WTC11 (cell line): ENCODE measurements around the gene C20orf204. TPM values are rescaled to one million over a fixed set of nuclear protein-coding genes. Genes with fewer than 3 reads are reported as not detected.

Experiments used
- ATAC-seq: fragments of 200-7000 bp; cut with Tn5 transposase; 2 replicates; pipeline ENCODE4 v1.10.0; 2021; ENCODE audit warnings: mild to moderate bottlenecking, moderate library complexity
- CTCF ChIA-PET: fragments of 300-600 bp; sonication (Branson Sonifier 250); formaldehyde crosslinking; loops from one replicate; lab custom pipeline; 2021; ENCODE audit warnings: antibody characterized with exemption; lab: Charles Lee
- POLR2A ChIA-PET: fragments of 350-600 bp; sonication (Branson Sonifier 250); formaldehyde crosslinking; loops from one replicate; lab custom pipeline; 2021; ENCODE audit warnings: antibody characterized with exemption; lab: Charles Lee
- DNase-seq: peaks from one replicate; pipeline ENCODE4 v3.0.0; 2021; ENCODE audit warnings: low spot score
- H3K27ac Mint-ChIP-seq: 2 replicates; pipeline ENCODE4 v1.8.0; 2021; ENCODE audit warnings: mixed read lengths
- H3K27me3 Mint-ChIP-seq: 2 replicates; pipeline ENCODE4 v1.8.0; 2021; ENCODE audit warnings: low read depth, mild to moderate bottlenecking, moderate library complexity, mixed read lengths
- H3K36me3 Mint-ChIP-seq: 2 replicates; pipeline ENCODE4 v1.8.0; 2021; ENCODE audit warnings: mixed read lengths
- H3K4me1 Mint-ChIP-seq: 2 replicates; pipeline ENCODE4 v1.8.0; 2022; ENCODE audit warnings: mixed read lengths
- H3K4me3 Mint-ChIP-seq: 2 replicates; pipeline ENCODE4 v1.8.0; 2021; ENCODE audit warnings: mild to moderate bottlenecking, moderate library complexity, mixed read lengths
- H3K9me3 Mint-ChIP-seq: 2 replicates; pipeline ENCODE4 v1.8.0; 2021; ENCODE audit warnings: mixed read lengths
- ATF2 ChIP-seq: sonication (generic); formaldehyde crosslinking; IDR thresholded peaks from 2 replicates; pipeline ENCODE4 v1.8.1; 2022; ENCODE audit warnings: low read depth, missing genetic modification reagents, borderline replicate concordance
- CDX4 ChIP-seq: fragments of 250-450 bp; sonication (Bioruptor Pico); IDR thresholded peaks from 2 replicates; pipeline ENCODE4 v1.9.0; 2021; ENCODE audit warnings: moderate library complexity, mild to moderate bottlenecking, inconsistent platforms, borderline replicate concordance
- CREM ChIP-seq: sonication (generic); formaldehyde crosslinking; IDR thresholded peaks from 2 replicates; pipeline ENCODE4 v1.8.1; 2022; ENCODE audit warnings: mild to moderate bottlenecking, missing genetic modification reagents, moderate library complexity
- CTCF ChIP-seq: fragments of 200-600 bp; IDR thresholded peaks from 2 replicates; pipeline ENCODE4 v1.8.0; 2022; ENCODE audit warnings: antibody characterized with exemption
- ELF4 ChIP-seq: sonication (generic); formaldehyde crosslinking; IDR thresholded peaks from 2 replicates; pipeline ENCODE4 v1.8.1; 2022; ENCODE audit warnings: low read depth, mild to moderate bottlenecking, moderate library complexity, missing genetic modification reagents
- GABPB1 ChIP-seq: sonication (generic); formaldehyde crosslinking; IDR thresholded peaks from 2 replicates; pipeline ENCODE4 v1.8.1; 2023; ENCODE audit warnings: mild to moderate bottlenecking, missing genetic modification reagents
- GRHL2 ChIP-seq: fragments of 250-450 bp; sonication (Bioruptor Pico); IDR thresholded peaks from 2 replicates; pipeline ENCODE4 v1.8.0; 2022; ENCODE audit warnings: mild to moderate bottlenecking, moderate library complexity; ENCODE audit not compliant: insufficient replicate concordance, severe bottlenecking
- GTF2I ChIP-seq: fragments of 250-450 bp; sonication (Bioruptor Pico); conservative IDR thresholded peaks from 2 replicates; pipeline ENCODE4 v1.4.0; 2021; ENCODE audit warnings: mild to moderate bottlenecking
- KAT7 ChIP-seq: sonication (generic); formaldehyde crosslinking; IDR thresholded peaks from 2 replicates; pipeline ENCODE4 v1.8.1; 2023; ENCODE audit warnings: missing genetic modification reagents, mild to moderate bottlenecking, borderline replicate concordance
- MLX ChIP-seq: sonication (generic); formaldehyde crosslinking; IDR thresholded peaks from 2 replicates; pipeline ENCODE4 v1.8.1; 2023; ENCODE audit warnings: mild to moderate bottlenecking, missing genetic modification reagents, moderate library complexity
- MXD4 ChIP-seq: fragments of 250-450 bp; sonication (Bioruptor Pico); IDR thresholded peaks from 2 replicates; pipeline ENCODE4 v1.8.0; 2021; ENCODE audit warnings: mild to moderate bottlenecking, moderate library complexity, borderline replicate concordance
- NR3C1 ChIP-seq: sonication (generic); formaldehyde crosslinking; conservative IDR thresholded peaks from 2 replicates; pipeline ENCODE4 v1.8.1; 2023; ENCODE audit warnings: low read depth, mild to moderate bottlenecking, missing genetic modification reagents
- OVOL2 ChIP-seq: fragments of 250-450 bp; sonication (Bioruptor Pico); IDR thresholded peaks from 2 replicates; pipeline ENCODE4 v1.9.0; 2021; ENCODE audit warnings: mild to moderate bottlenecking, borderline replicate concordance
- TEAD1 ChIP-seq: sonication (generic); formaldehyde crosslinking; IDR thresholded peaks from 2 replicates; pipeline ENCODE4 v1.8.0; 2022; ENCODE audit warnings: mild to moderate bottlenecking, missing genetic modification reagents
- TEAD4 ChIP-seq: sonication (generic); formaldehyde crosslinking; IDR thresholded peaks from 2 replicates; pipeline ENCODE4 v1.8.0; 2022; ENCODE audit warnings: mild to moderate bottlenecking, missing genetic modification reagents
- USF1 ChIP-seq: sonication (generic); formaldehyde crosslinking; IDR thresholded peaks from 2 replicates; pipeline ENCODE4 v1.8.0; 2022; ENCODE audit warnings: mild to moderate bottlenecking, missing genetic modification reagents
- USF2 ChIP-seq: sonication (generic); formaldehyde crosslinking; IDR thresholded peaks from 2 replicates; pipeline ENCODE4 v1.8.1; 2023; ENCODE audit warnings: mild to moderate bottlenecking, missing genetic modification reagents, moderate library complexity
- ZNF232 ChIP-seq: sonication (generic); formaldehyde crosslinking; IDR thresholded peaks from 2 replicates; pipeline ENCODE4 v1.8.0; 2022; ENCODE audit warnings: mild to moderate bottlenecking, missing genetic modification reagents
- ZNF416 ChIP-seq: fragments of 250-450 bp; sonication (Bioruptor Pico); IDR thresholded peaks from 2 replicates; pipeline ENCODE4 v1.9.0; 2021; ENCODE audit warnings: mild to moderate bottlenecking, inconsistent platforms
- ZNF671 ChIP-seq: fragments of 250-450 bp; sonication (Bioruptor Pico); IDR thresholded peaks from 2 replicates; pipeline ENCODE4 v1.8.0; 2021; ENCODE audit warnings: mild to moderate bottlenecking
- total RNA-seq: library from RNA; stranded (reverse); gene quantifications from 3 replicates; pipeline ENCODE4 v1.2.3, GENCODE V29; 2021

The C20orf204 gene
- total RNA-seq, 1 experiment from 2014 or later: 2.1 TPM

GRCh38 chr20:64068386-64069208, 32.6 kb downstream of the C20orf204 start:
- ATAC-seq (no peak), DNase-seq (no peak)
- POLR2A ChIA-PET: no interaction called here
- TF ChIP-seq CREM (CRISPR knock-in tag) (no peak), ZNF232 (CRISPR knock-in tag) (no peak), USF1 (CRISPR knock-in tag) (no peak), MXD4 (CRISPR knock-in tag) (no peak), TEAD4 (no peak), GTF2I (no peak), KAT7 (no peak), USF2 (CRISPR knock-in tag) (no peak), ZNF671 (no peak), GRHL2 (CRISPR knock-in tag) (no peak), NR3C1 (no peak), ATF2 (CRISPR knock-in tag) (no peak), CDX4 (CRISPR knock-in tag) (no peak), MLX (no peak)
- Mint-ChIP-seq H3K4me3 (no peak overlapping the region), H3K36me3 (no peaks in the 10 kb centered on the region), H3K27ac (no peak overlapping the region), H3K9me3 (no peaks in the 10 kb centered on the region), H3K27me3 (peaks cover 2% of the 10 kb centered on the region; the same call in 1 of the 2 replicates), H3K4me1 (peaks cover 26% of the 10 kb centered on the region)
- CTCF ChIA-PET: interaction anchor here (0.7 to 2.2 kb wide), 4 partner anchors 14 to 51 kb away, joined by 3 to 12 read pairs (median 8); no protein-coding TSS in a partner anchor

- DNase-seq (no peak), ATAC-seq (no peak)
- Mint-ChIP-seq H3K9me3 (no peaks in the 10 kb centered on the region), H3K27ac (no peak overlapping the region), H3K4me1 (peaks cover 21% of the 10 kb centered on the region), H3K4me3 (no peak overlapping the region), H3K36me3 (no peaks in the 10 kb centered on the region), H3K27me3 (no peaks in the 10 kb centered on the region; the same call in 1 of the 2 replicates)
- ChIA-PET POLR2A (interaction anchor here (1.5 kb wide), 1 partner anchor 51 kb away, joined by 6 read pairs; no protein-coding TSS in a partner anchor), CTCF (interaction anchor here (1.0 to 2.2 kb wide), 8 partner anchors 10 to 51 kb away, joined by 3 to 16 read pairs (median 6); partner anchors contain the start of gene LKAAEAR1)
- no peak for TF ChIP-seq TEAD1
- no peak for TF ChIP-seq TEAD4
- TF ChIP-seq OVOL2: no peak
- TF ChIP-seq KAT7: no peak
Observed at GRCh38 chr20:64069209-64069613, 33.2 kb downstream of the C20orf204 start.

GRCh38 chr20:64069614-64070243, 33.7 kb downstream of the C20orf204 start:
- H3K4me1 Mint-ChIP-seq: peaks cover 19% of the 10 kb centered on the region
- CTCF ChIA-PET: interaction anchor here (0.6 to 2.2 kb wide), 12 partner anchors 10 to 352 kb away, joined by 3 to 16 read pairs (median 5); partner anchors contain the start of genes LKAAEAR1, OPRL1 and PRPF6
- H3K4me3 Mint-ChIP-seq: no peak overlapping the region
- DNase-seq: peak; percentile 83
- no peaks in the 10 kb centered on the region for H3K9me3 Mint-ChIP-seq
- peak; percentile 75 for ATAC-seq
- no peak overlapping the region for H3K27ac Mint-ChIP-seq
- POLR2A ChIA-PET: interaction anchor here (1.5 kb wide), 1 partner anchor 51 kb away, joined by 6 read pairs; no protein-coding TSS in a partner anchor
- no peaks in the 10 kb centered on the region; the same call in 1 of the 2 replicates for H3K27me3 Mint-ChIP-seq
- no peaks in the 10 kb centered on the region for H3K36me3 Mint-ChIP-seq
- TF ChIP-seq USF1 (CRISPR knock-in tag) (peak; percentile 72), USF2 (CRISPR knock-in tag) (peak; percentile 72), CTCF (peak; percentile 84), GABPB1 (peak; percentile 37; the same call in 1 of the 2 replicates), OVOL2 (no peak), ZNF416 (no peak), ELF4 (CRISPR knock-in tag) (no peak), CDX4 (CRISPR knock-in tag) (no peak)
